DND-41 (cell line): ENCODE data around the gene MIPOL1.

Experiments used
- ATAC-seq: fragments of 200-7000 bp; cut with Tn5 transposase; 3 replicates; pipeline ENCODE4 v1.9.1; 2021; ENCODE audit warnings: low read depth; ENCODE audit not compliant: insufficient read depth
- DNase-seq: peaks from one replicate; pipeline ENCODE4 v3.0.0-alpha.2; 2020
- H2AFZ ChIP-seq: 2 replicates; pipeline ENCODE4 v1.6.0; 2012; ENCODE audit warnings: low read depth, low read length
- H3K27ac ChIP-seq: 2 replicates; pipeline ENCODE4 v1.5.1; 2012; ENCODE audit warnings: low read length, inconsistent platforms
- H3K27me3 ChIP-seq: fragments of 200-600 bp; sonication (generic); 2 replicates; pipeline ENCODE4 v1.6.0; 2012; ENCODE audit warnings: low read length, mild to moderate bottlenecking, inconsistent platforms; ENCODE audit not compliant: insufficient read depth, poor library complexity
- H3K36me3 ChIP-seq: 2 replicates; pipeline ENCODE4 v1.5.1; 2012; ENCODE audit warnings: low read length, inconsistent platforms; ENCODE audit not compliant: insufficient read depth
- H3K4me1 ChIP-seq: 2 replicates; pipeline ENCODE4 v1.5.1; 2012; ENCODE audit warnings: mild to moderate bottlenecking, low read length; ENCODE audit not compliant: insufficient read depth
- H3K4me2 ChIP-seq: 2 replicates; pipeline ENCODE4 v1.6.0; 2012; ENCODE audit warnings: mild to moderate bottlenecking, moderate library complexity, low read length, inconsistent platforms; ENCODE audit not compliant: insufficient read depth
- H3K4me3 ChIP-seq, 2 experiments: fragments of 200-600 bp in 1 of 2; shearing (Covaris generic) in 1 of 2; 2 replicates each; pipeline ENCODE4 v1.5.1; 2012 to 2016; ENCODE audit warnings: inconsistent platforms in 2 of 2, low read length in 2 of 2, mild to moderate bottlenecking in 2 of 2, low read depth in 1 of 2, moderate library complexity in 1 of 2
- H3K79me2 ChIP-seq: 2 replicates; pipeline ENCODE4 v1.6.0; 2012; ENCODE audit warnings: low read length, inconsistent platforms; ENCODE audit not compliant: insufficient read depth
- H3K9ac ChIP-seq: 2 replicates; pipeline ENCODE4 v1.6.0; 2012; ENCODE audit warnings: low read depth, mild to moderate bottlenecking, inconsistent platforms, low read length, moderate library complexity
- H3K9me3 ChIP-seq: 2 replicates; pipeline ENCODE4 v1.5.1; 2012; ENCODE audit warnings: low read length, moderate library complexity, mild to moderate bottlenecking, inconsistent platforms; ENCODE audit not compliant: insufficient read depth, severe bottlenecking
- H4K20me1 ChIP-seq: 2 replicates; pipeline ENCODE4 v1.6.0; 2012; ENCODE audit warnings: low read length; ENCODE audit not compliant: insufficient read depth
- CTCF ChIP-seq: IDR thresholded peaks from 2 replicates; pipeline ENCODE4 v1.5.1; 2012; ENCODE audit warnings: borderline replicate concordance, low read length, moderate library complexity, mild to moderate bottlenecking; ENCODE audit not compliant: poor library complexity, severe bottlenecking; ENCODE audit errors: extremely low read depth
- EZH2 ChIP-seq: IDR thresholded peaks from 3 replicates; pipeline ENCODE4 v1.6.1; 2012; ENCODE audit warnings: borderline replicate concordance, low read depth, mild to moderate bottlenecking, moderate library complexity, low read length, inconsistent platforms; ENCODE audit not compliant: severe bottlenecking

MIPOL1 gene

DNA sequence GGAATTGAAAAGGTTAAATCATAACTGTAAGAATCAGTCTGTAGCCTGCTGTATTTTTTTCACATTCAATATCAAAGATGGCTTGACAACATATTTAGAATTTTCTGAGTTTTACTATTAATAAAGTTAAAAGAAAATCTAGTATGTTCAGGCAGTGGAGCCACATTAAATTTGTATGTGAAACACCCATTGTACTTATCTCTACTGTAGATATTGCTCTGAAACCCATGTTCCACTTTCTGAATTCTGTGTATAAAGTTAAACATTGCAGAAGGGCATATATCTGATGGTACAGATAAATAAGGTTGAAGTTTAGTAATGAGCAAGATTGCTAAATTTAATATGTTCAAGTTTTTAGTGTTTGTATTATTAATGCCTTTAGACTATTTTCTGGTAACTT is 224.6 kb downstream of the MIPOL1 start:
- no peaks in the 10 kb centered on the region for H3K36me3 ChIP-seq
- ATAC-seq (no peak), DNase-seq (no peak)
- H4K20me1 ChIP-seq = no peaks in the 10 kb centered on the region
- H3K4me2 ChIP-seq = no peak overlapping the region
- no peaks in the 10 kb centered on the region for H3K27me3 ChIP-seq
- no peak overlapping the region for H3K4me3 ChIP-seq
- H3K9me3 ChIP-seq = no peaks in the 10 kb centered on the region
- no peaks in the 10 kb centered on the region for H3K79me2 ChIP-seq
- no peak overlapping the region for H3K27ac ChIP-seq
- H3K4me1 ChIP-seq = no peaks in the 10 kb centered on the region
- H3K9ac ChIP-seq = no peak overlapping the region
- no peak overlapping the region for H2AFZ ChIP-seq
- TF ChIP-seq EZH2 (no peak), CTCF (no peak)

DNA sequence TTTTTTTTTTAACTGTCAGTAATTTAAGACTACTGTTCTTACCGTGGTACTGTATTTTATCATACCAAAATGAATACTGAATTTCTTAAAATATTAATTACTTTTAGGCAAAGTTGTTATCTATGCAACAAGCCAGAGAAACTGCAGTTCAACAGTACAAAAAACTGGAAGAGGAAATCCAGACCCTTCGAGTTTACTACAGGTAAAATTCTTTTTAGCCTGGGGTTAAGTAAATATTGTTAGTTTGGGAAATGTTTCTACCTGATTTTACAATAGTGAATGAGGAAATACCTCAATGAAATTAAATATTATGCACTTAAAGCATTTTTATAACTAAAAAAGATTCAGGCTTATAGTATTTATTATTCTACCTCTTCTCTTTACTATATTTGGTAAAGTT is 225.0 kb downstream of the MIPOL1 start:
- Histone ChIP-seq H3K9ac (no peak overlapping the region), H3K27ac (no peak overlapping the region), H2AFZ (no peak overlapping the region), H3K79me2 (no peaks in the 10 kb centered on the region), H3K9me3 (no peaks in the 10 kb centered on the region), H4K20me1 (no peaks in the 10 kb centered on the region), H3K4me2 (no peak overlapping the region), H3K4me1 (no peaks in the 10 kb centered on the region), H3K4me3 (no peak overlapping the region), H3K27me3 (no peaks in the 10 kb centered on the region), H3K36me3 (no peaks in the 10 kb centered on the region)
- TF ChIP-seq EZH2 (no peak), CTCF (no peak)
- no peak for DNase-seq
- ATAC-seq = no peak

GRCh38 chr14:37428954-37429353 is 231.2 kb downstream of the MIPOL1 start:
- Histone ChIP-seq H4K20me1 (no peaks in the 10 kb centered on the region), H3K27me3 (no peaks in the 10 kb centered on the region), H3K36me3 (no peaks in the 10 kb centered on the region), H3K27ac (no peak overlapping the region), H3K9me3 (no peaks in the 10 kb centered on the region), H3K4me3 (no peak overlapping the region), H2AFZ (no peak overlapping the region), H3K4me2 (no peak overlapping the region), H3K79me2 (no peaks in the 10 kb centered on the region), H3K4me1 (no peaks in the 10 kb centered on the region), H3K9ac (no peak overlapping the region)
- DNase-seq (no peak), ATAC-seq (no peak)
- no peak for TF ChIP-seq EZH2
- TF ChIP-seq CTCF = no peak

- no peaks in the 10 kb centered on the region for H3K79me2 ChIP-seq
- no peak overlapping the region for H3K4me3 ChIP-seq
- no peaks in the 10 kb centered on the region for H3K36me3 ChIP-seq
- no peak overlapping the region for H3K27ac ChIP-seq
- H3K4me1 ChIP-seq = no peaks in the 10 kb centered on the region
- H3K9me3 ChIP-seq = no peaks in the 10 kb centered on the region
- H4K20me1 ChIP-seq = no peaks in the 10 kb centered on the region
- no peak overlapping the region for H2AFZ ChIP-seq
- no peak overlapping the region for H3K4me2 ChIP-seq
- no peak for DNase-seq
- no peak for ATAC-seq
- H3K9ac ChIP-seq = no peak overlapping the region
- H3K27me3 ChIP-seq = no peaks in the 10 kb centered on the region
- TF ChIP-seq CTCF (no peak), EZH2 (no peak)
Observed at GRCh38 chr14:37429618-37430017, 231.9 kb downstream of the MIPOL1 start.
